HCT116 (cell line): ENCODE results near the gene LIPN. TPM values are rescaled to one million over a fixed set of nuclear protein-coding genes. Genes with fewer than 3 reads are reported as not detected.
A peak's percentile ranks its signal among the peaks of the same experiment; 100 is the strongest.

Experiments
- ATAC-seq: fragments of 200-7000 bp; cut with Tn5 transposase; 2 replicates; pipeline ENCODE4 v1.9.1; 2020; ENCODE audit warnings: mild to moderate bottlenecking, moderate library complexity
- BruUV-seq: library from RNA; stranded (reverse); fragments of 400-500 nt; replicated peaks from 2 replicates; lab custom pipeline; 2021; lab: Mats Ljungman, UMichigan
- CTCF ChIA-PET: fragments of 300-600 bp; sonication (Branson Sonifier 250); formaldehyde crosslinking; loops from one replicate; lab custom pipeline; 2021; ENCODE audit warnings: antibody characterized with exemption; lab: Charles Lee
- POLR2A ChIA-PET: fragments of 300-600, 350-600 bp; sonication (Branson Sonifier 250); formaldehyde crosslinking; loops from one replicate; lab custom pipeline; 2021; ENCODE audit warnings: antibody characterized with exemption; lab: Charles Lee
- RAD21 ChIA-PET, 2 experiments: fragments of 300-600 bp; sonication (Branson Sonifier 250); formaldehyde crosslinking; loops; one replicate each; lab custom pipeline; 2023; ENCODE audit warnings: low total read pairs in 2 of 2; ENCODE audit not compliant: uncharacterized antibody in 2 of 2, unreplicated experiment in 2 of 2, low non-redundant PET in 1 of 2; lab: Charles Lee
- DNase-seq: peaks from one replicate; pipeline ENCODE4 v3.0.0-alpha.2; 2010; ENCODE audit warnings: low read depth, low spot score
- H2AFZ ChIP-seq: fragments of 200-600 bp; shearing (Covaris generic), sonication (generic); 2 replicates; pipeline ENCODE4 v1.6.1; 2017; ENCODE audit warnings: low read depth, mixed run types, mixed read lengths, antibody characterized with exemption, low read length; ENCODE audit not compliant: poor library complexity, severe bottlenecking
- H3K27ac ChIP-seq: 2 replicates; pipeline ENCODE4 v1.5.1; 2012; ENCODE audit warnings: low read depth, low read length
- H3K27me3 ChIP-seq: fragments of 200-600 bp; sonication (generic); 2 replicates; pipeline ENCODE4 v1.6.1; 2016; ENCODE audit warnings: mixed run types, low read length, mixed read lengths; ENCODE audit not compliant: insufficient read depth
- H3K36me3 ChIP-seq, 2 experiments: fragments of 200-500 bp in 1 of 2; fragments of 200-600 bp in 1 of 2; sonication (Bioruptor generic) in 1 of 2; sonication (generic) in 1 of 2; 2 replicates each; pipeline versions ENCODE4 v1.5.1 to v1.6.1; 2014 to 2016; ENCODE audit warnings: low read length in 2 of 2, inconsistent platforms in 1 of 2, mixed read lengths in 1 of 2, mixed run types in 1 of 2; ENCODE audit not compliant: insufficient read depth in 2 of 2, control insufficient read depth in 1 of 2
- H3K4me1 ChIP-seq, 2 experiments: fragments of 200-600 bp in 1 of 2; sonication (generic) in 1 of 2; 2 replicates each; pipeline versions ENCODE4 v1.5.1 to v1.6.1; 2012 to 2017; ENCODE audit warnings: low read length in 2 of 2, inconsistent platforms in 1 of 2, mild to moderate bottlenecking in 1 of 2, mixed read lengths in 1 of 2, mixed run types in 1 of 2, moderate library complexity in 1 of 2; ENCODE audit not compliant: insufficient read depth in 2 of 2, control insufficient read depth in 1 of 2
- H3K4me2 ChIP-seq: fragments of 200-600 bp; sonication (generic); 2 replicates; pipeline ENCODE4 v1.6.1; 2017; ENCODE audit warnings: mixed run types, low read length, mixed read lengths
- H3K4me3 ChIP-seq, 2 experiments: fragments of 200-600 bp in 1 of 2; sonication (generic) in 1 of 2; replicated peaks in 1 of 2; 2 replicates each; pipeline ENCODE4 v1.5.1; 2011 to 2016; ENCODE audit warnings: low read length in 2 of 2, control low read depth in 1 of 2, low read depth in 1 of 2, mild to moderate bottlenecking in 1 of 2, mixed read lengths in 1 of 2, mixed run types in 1 of 2
- H3K79me2 ChIP-seq: fragments of 200-600 bp; sonication (generic); 2 replicates; pipeline ENCODE4 v1.6.1; 2017; ENCODE audit warnings: mild to moderate bottlenecking, mixed run types, low read length, moderate library complexity, mixed read lengths; ENCODE audit not compliant: insufficient read depth
- H3K9ac ChIP-seq: fragments of 200-600 bp; sonication (generic); 2 replicates; pipeline ENCODE4 v1.6.1; 2016; ENCODE audit warnings: low read length, mixed read lengths
- H3K9me2 ChIP-seq: fragments of 200-600 bp; sonication (generic), shearing (Covaris generic); 2 replicates; pipeline ENCODE4 v1.6.1; 2017; ENCODE audit warnings: mixed run types, mild to moderate bottlenecking, moderate library complexity; ENCODE audit not compliant: insufficient read depth
- H3K9me3 ChIP-seq, 2 experiments: fragments of 200-500 bp in 1 of 2; fragments of 200-600 bp in 1 of 2; sonication (Bioruptor generic) in 1 of 2; sonication (generic) in 1 of 2; 2 replicates each; pipeline ENCODE4 v1.6.1; 2014 to 2017; ENCODE audit warnings: low read length in 2 of 2, mixed read lengths in 2 of 2, inconsistent platforms in 1 of 2, low read depth in 1 of 2, mild to moderate bottlenecking in 1 of 2, mixed run types in 1 of 2, moderate library complexity in 1 of 2; ENCODE audit not compliant: control insufficient read depth in 1 of 2, insufficient read depth in 1 of 2
- H4K20me1 ChIP-seq: fragments of 200-600 bp; sonication (generic), shearing (Covaris generic); 2 replicates; pipeline ENCODE4 v1.6.1; 2017; ENCODE audit warnings: mixed run types, mild to moderate bottlenecking, moderate library complexity; ENCODE audit not compliant: insufficient read depth
- CBX3 ChIP-seq: IDR thresholded peaks from 2 replicates; pipeline ENCODE4 v1.6.1; 2012; ENCODE audit warnings: low read depth
- CEBPB ChIP-seq: IDR thresholded peaks from 2 replicates; pipeline ENCODE4 v1.6.1; 2012; ENCODE audit warnings: low read depth
- ELF1 ChIP-seq: IDR thresholded peaks from 2 replicates; pipeline ENCODE4 v1.6.1; 2012; ENCODE audit warnings: low read depth, borderline replicate concordance
- JUND ChIP-seq: IDR thresholded peaks from 2 replicates; pipeline ENCODE4 v1.6.1; 2012
- POLR2A ChIP-seq: IDR thresholded peaks from 2 replicates; pipeline ENCODE4 v1.7.0; 2011; ENCODE audit warnings: borderline replicate concordance; ENCODE audit not compliant: insufficient read depth, insufficient read length; ENCODE audit errors: extremely low read depth
- POLR2AphosphoS5 ChIP-seq: IDR thresholded peaks from 2 replicates; pipeline ENCODE4 v1.6.1; 2011; ENCODE audit warnings: mild to moderate bottlenecking, low read depth, low read length, moderate library complexity
- RAD21 ChIP-seq: IDR thresholded peaks from 2 replicates; pipeline ENCODE4 v1.6.1; 2012; ENCODE audit warnings: low read depth, mild to moderate bottlenecking
- SRF ChIP-seq: IDR thresholded peaks from 2 replicates; pipeline ENCODE4 v1.6.1; 2012; ENCODE audit warnings: low read depth
- TCF7L2 ChIP-seq: IDR thresholded peaks from 2 replicates; pipeline ENCODE4 v1.7.0; 2011; ENCODE audit warnings: borderline replicate concordance, inconsistent platforms; ENCODE audit not compliant: insufficient read depth, insufficient read length; ENCODE audit errors: extremely low read depth
- ZNF274 ChIP-seq: fragments of 200-500 bp; sonication (Bioruptor generic); IDR thresholded peaks from 2 replicates; pipeline ENCODE4 v1.6.1; 2014; ENCODE audit warnings: mild to moderate bottlenecking, low read depth, low read length, inconsistent platforms
- intact Hi-C: fragments of 100-400 bp; cut with micrococcal nuclease; formaldehyde crosslinking; loops from 2 replicates; pipeline ENCODE4 v1.10.0; 2022
- total RNA-seq: library from RNA; stranded (reverse); gene quantifications from one replicate; pipeline ENCODE4 v1.2.1, GENCODE V29; 2021; ENCODE audit not compliant: unreplicated experiment
- TF ChIP-seq, protein P1 (sequence below): IDR thresholded peaks from 2 replicates; pipeline ENCODE4 v1.6.1; 2012; ENCODE audit warnings: low read depth
- TF ChIP-seq, protein P2 (sequence below), 3 experiments: fragments of 200-600 bp in 1 of 3; sonication (generic) in 1 of 3; IDR thresholded peaks in 2 of 3; conservative IDR thresholded peaks in 1 of 3; 2 replicates each; pipeline ENCODE4 v1.5.1; 2012 to 2017; ENCODE audit warnings: low read depth in 2 of 3, low read length in 2 of 3, antibody characterized with exemption in 1 of 3, borderline replicate concordance in 1 of 3, control low read depth in 1 of 3, mild to moderate bottlenecking in 1 of 3, mixed read lengths in 1 of 3, mixed run types in 1 of 3, moderate library complexity in 1 of 3; ENCODE audit not compliant: insufficient read depth in 1 of 3

LIPN gene
- total RNA-seq, 1 experiment from 2014 or later = not detected

DNA sequence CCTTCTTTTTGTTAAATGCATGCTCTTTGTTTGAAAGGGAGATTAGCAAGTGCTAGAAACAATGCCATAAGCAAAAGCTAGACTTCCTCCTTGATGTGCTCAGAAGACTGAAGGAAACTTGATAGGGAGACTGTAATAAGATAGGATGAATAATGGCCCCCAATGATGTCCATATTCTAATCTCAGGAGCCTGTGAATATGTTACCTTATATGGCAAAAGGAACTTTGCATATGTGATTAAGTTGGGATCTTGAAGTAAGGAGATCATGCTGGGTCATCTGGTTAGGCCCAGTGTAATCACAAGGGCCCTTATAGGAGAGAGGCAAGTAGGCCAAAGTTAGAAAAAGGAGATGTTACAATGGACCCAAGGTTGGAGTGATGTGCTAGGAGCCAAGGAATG, 29.1 kb downstream of the LIPN start (continued):
- no peak for TF ChIP-seq TCF7L2
- TF ChIP-seq ELF1 = no peak
- no peak for TF ChIP-seq POLR2AphosphoS5
- no peak for TF ChIP-seq RAD21
- TF ChIP-seq, protein P1, sequence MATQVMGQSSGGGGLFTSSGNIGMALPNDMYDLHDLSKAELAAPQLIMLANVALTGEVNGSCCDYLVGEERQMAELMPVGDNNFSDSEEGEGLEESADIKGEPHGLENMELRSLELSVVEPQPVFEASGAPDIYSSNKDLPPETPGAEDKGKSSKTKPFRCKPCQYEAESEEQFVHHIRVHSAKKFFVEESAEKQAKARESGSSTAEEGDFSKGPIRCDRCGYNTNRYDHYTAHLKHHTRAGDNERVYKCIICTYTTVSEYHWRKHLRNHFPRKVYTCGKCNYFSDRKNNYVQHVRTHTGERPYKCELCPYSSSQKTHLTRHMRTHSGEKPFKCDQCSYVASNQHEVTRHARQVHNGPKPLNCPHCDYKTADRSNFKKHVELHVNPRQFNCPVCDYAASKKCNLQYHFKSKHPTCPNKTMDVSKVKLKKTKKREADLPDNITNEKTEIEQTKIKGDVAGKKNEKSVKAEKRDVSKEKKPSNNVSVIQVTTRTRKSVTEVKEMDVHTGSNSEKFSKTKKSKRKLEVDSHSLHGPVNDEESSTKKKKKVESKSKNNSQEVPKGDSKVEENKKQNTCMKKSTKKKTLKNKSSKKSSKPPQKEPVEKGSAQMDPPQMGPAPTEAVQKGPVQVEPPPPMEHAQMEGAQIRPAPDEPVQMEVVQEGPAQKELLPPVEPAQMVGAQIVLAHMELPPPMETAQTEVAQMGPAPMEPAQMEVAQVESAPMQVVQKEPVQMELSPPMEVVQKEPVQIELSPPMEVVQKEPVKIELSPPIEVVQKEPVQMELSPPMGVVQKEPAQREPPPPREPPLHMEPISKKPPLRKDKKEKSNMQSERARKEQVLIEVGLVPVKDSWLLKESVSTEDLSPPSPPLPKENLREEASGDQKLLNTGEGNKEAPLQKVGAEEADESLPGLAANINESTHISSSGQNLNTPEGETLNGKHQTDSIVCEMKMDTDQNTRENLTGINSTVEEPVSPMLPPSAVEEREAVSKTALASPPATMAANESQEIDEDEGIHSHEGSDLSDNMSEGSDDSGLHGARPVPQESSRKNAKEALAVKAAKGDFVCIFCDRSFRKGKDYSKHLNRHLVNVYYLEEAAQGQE = no peak

DNA sequence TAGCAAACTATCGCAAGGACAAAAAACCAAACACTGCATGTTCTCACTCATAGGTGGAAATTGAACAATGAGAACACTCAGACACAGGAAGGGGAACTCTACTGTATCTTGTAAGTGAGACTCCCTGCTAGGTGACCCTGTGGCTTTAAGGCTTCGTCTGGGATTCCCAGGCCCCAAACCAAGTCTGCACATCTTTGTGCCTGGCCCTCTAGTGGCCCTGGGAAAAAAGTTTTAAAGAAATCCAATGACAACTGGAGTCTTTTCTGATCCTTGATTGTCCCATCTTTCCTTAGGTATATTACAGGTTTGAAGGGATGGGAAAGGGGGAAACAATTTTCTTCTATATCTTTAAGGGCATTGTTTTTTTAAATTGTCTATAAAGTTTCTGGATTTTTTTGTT, 32.1 kb downstream of the LIPN start:
- ATAC-seq = peak; percentile 94
- ChIA-PET CTCF (interaction anchor here (1.8 kb wide), 1 partner anchor 227 kb away, joined by 5 read pairs; no protein-coding TSS in a partner anchor), RAD21 (no interaction called here), POLR2A (no interaction called here)
- DNase-seq = peak; percentile 32
- Histone ChIP-seq H4K20me1 (no peaks in the 10 kb centered on the region), H3K9me2 (no peaks in the 10 kb centered on the region), H3K4me3 (no peak overlapping the region), H3K36me3 (no peaks in the 10 kb centered on the region), H3K9me3 (no peaks in the 10 kb centered on the region), H2AFZ (peak overlapping the region; percentile 2), H3K27me3 (no peaks in the 10 kb centered on the region), H3K4me1 (peaks cover 6 to 10% of the 10 kb centered on the region in 2 experiments; a peak in 3 of 4 replicates), H3K9ac (no peak overlapping the region), H3K79me2 (no peaks in the 10 kb centered on the region), H3K4me2 (no peak overlapping the region), H3K27ac (no peak overlapping the region)
- no TSS peak for BruUV-seq
- no peak for TF ChIP-seq POLR2A
- no peak for TF ChIP-seq CBX3
- no peak for TF ChIP-seq ZNF274
- TF ChIP-seq RAD21 = peak; percentile 57
- TF ChIP-seq JUND = no peak
- no peak for TF ChIP-seq CEBPB
- TF ChIP-seq TCF7L2 = no peak
- no peak for TF ChIP-seq SRF
- TF ChIP-seq, protein P2, sequence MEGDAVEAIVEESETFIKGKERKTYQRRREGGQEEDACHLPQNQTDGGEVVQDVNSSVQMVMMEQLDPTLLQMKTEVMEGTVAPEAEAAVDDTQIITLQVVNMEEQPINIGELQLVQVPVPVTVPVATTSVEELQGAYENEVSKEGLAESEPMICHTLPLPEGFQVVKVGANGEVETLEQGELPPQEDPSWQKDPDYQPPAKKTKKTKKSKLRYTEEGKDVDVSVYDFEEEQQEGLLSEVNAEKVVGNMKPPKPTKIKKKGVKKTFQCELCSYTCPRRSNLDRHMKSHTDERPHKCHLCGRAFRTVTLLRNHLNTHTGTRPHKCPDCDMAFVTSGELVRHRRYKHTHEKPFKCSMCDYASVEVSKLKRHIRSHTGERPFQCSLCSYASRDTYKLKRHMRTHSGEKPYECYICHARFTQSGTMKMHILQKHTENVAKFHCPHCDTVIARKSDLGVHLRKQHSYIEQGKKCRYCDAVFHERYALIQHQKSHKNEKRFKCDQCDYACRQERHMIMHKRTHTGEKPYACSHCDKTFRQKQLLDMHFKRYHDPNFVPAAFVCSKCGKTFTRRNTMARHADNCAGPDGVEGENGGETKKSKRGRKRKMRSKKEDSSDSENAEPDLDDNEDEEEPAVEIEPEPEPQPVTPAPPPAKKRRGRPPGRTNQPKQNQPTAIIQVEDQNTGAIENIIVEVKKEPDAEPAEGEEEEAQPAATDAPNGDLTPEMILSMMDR (IDR thresholded peaks at IDR 0.05 in 2 of 3, conservative IDR thresholded peaks at IDR 0.05 in 1 of 3; ENCODE audit: borderline replicate concordance in 1 of 3, insufficient read depth in 1 of 3, low read depth in 2 of 3, low read length in 2 of 3) = peak; percentile 66 to 77 (median 77)
- intact Hi-C loops = loop anchor here (5.0 kb wide), 2 partner anchors 105 to 225 kb away; no protein-coding TSS in a partner anchor
